Parathyroid adenoma (tissue), 2 donors: ENCODE data around the gene SPINT2.
A peak's percentile ranks its signal among the peaks of the same experiment; 100 is the strongest.

Source experiments
- H2AFZ ChIP-seq: fragments of 300-600 bp; sonication (generic); one replicate; pipeline ENCODE4 v1.7.0; 2017; ENCODE audit warnings: antibody characterized with exemption, mild to moderate bottlenecking
- H3K27ac ChIP-seq: fragments of 300-600 bp; sonication (generic); one replicate; pipeline ENCODE4 v1.7.0; 2017
- H3K27me3 ChIP-seq: fragments of 300-600 bp; sonication (generic); one replicate; pipeline ENCODE4 v1.7.0; 2017; ENCODE audit warnings: low read length; ENCODE audit not compliant: control insufficient read depth, insufficient read depth
- H3K36me3 ChIP-seq: fragments of 300-600 bp; sonication (generic); one replicate; pipeline ENCODE4 v1.7.0; 2017; ENCODE audit warnings: low read length; ENCODE audit not compliant: control insufficient read depth, insufficient read depth
- H3K4me1 ChIP-seq: fragments of 300-600 bp; sonication (generic); one replicate; pipeline ENCODE4 v1.7.0; 2017; ENCODE audit warnings: control low read depth
- H3K4me2 ChIP-seq: fragments of 300-600 bp; sonication (generic); one replicate; pipeline ENCODE4 v1.7.0; 2017; ENCODE audit warnings: low read length
- H3K4me3 ChIP-seq: fragments of 300-600 bp; sonication (generic); one replicate; pipeline ENCODE4 v1.7.0; 2017; ENCODE audit warnings: low read depth, low read length
- H3K79me2 ChIP-seq: fragments of 300-600 bp; sonication (generic); one replicate; pipeline ENCODE4 v1.7.0; 2017; ENCODE audit warnings: control low read depth
- H3K9ac ChIP-seq: fragments of 300-600 bp; sonication (generic); one replicate; pipeline ENCODE4 v1.7.0; 2017; ENCODE audit warnings: mild to moderate bottlenecking
- H3K9me3 ChIP-seq: fragments of 300-600 bp; sonication (generic); one replicate; pipeline ENCODE4 v1.7.0; 2017; ENCODE audit warnings: low read length; ENCODE audit not compliant: control insufficient read depth
- TF ChIP-seq, protein P1 (sequence below): fragments of 300-600 bp; sonication (generic); IDR thresholded peaks from one replicate; pipeline ENCODE4 v1.7.0; 2017; ENCODE audit warnings: antibody characterized with exemption, mild to moderate bottlenecking
- donor health status: primary hyperparathyroidism.

The SPINT2 gene

DNA sequence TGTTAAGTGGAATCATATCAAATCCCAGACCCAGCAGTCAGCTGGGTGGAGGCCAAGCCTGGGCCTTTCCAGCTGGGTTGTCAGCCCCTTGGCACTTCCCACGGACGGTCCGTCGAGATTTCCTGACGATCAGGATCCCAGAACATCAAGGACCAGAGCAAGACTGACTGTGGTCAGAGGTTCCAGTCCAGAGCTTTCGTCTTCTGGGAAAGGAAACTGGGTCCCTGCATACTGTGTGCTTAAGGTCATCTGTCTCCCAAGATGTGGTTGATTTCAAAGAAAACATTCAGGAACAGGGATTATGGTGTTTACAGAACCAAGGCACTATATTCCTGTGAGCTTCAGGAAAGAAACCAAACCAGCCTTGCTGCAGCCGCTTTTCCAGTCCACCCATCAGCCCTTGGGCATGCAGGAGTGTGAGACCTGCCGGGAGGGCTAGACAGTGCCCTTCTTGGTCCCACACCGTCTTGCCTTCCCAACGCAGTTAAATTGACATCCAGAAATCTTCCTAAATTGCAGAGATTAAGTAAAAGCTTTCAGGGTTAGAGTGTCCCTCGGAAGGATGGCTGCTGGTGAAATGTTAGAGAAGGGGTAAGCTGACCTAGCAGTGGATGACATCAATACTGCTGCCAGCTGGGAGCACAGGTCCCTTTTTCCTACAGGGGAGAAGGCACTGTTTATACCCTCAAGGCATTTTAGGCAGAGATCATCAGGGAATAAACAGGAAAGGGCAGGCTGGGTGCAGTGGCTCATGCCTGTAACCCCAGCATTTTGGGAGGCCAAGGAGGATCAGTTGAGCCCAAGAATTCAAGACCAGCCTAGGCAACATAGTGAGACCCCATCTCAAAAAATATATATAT is 34.7 kb downstream of the SPINT2 start:
- H3K4me1 ChIP-seq, result no peaks in the 10 kb centered on the region
- no peaks in the 10 kb centered on the region for H3K79me2 ChIP-seq
- H3K9me3 ChIP-seq, result no peaks in the 10 kb centered on the region
- H3K4me2 ChIP-seq, result no peak overlapping the region
- H3K36me3 ChIP-seq, result no peaks in the 10 kb centered on the region
- H3K9ac ChIP-seq, result no peak overlapping the region
- TF ChIP-seq, protein P1, sequence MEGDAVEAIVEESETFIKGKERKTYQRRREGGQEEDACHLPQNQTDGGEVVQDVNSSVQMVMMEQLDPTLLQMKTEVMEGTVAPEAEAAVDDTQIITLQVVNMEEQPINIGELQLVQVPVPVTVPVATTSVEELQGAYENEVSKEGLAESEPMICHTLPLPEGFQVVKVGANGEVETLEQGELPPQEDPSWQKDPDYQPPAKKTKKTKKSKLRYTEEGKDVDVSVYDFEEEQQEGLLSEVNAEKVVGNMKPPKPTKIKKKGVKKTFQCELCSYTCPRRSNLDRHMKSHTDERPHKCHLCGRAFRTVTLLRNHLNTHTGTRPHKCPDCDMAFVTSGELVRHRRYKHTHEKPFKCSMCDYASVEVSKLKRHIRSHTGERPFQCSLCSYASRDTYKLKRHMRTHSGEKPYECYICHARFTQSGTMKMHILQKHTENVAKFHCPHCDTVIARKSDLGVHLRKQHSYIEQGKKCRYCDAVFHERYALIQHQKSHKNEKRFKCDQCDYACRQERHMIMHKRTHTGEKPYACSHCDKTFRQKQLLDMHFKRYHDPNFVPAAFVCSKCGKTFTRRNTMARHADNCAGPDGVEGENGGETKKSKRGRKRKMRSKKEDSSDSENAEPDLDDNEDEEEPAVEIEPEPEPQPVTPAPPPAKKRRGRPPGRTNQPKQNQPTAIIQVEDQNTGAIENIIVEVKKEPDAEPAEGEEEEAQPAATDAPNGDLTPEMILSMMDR, result no peak
- H3K27ac ChIP-seq, result no peak overlapping the region
- no peak overlapping the region for H3K4me3 ChIP-seq
- H2AFZ ChIP-seq, result no peak overlapping the region
- no peaks in the 10 kb centered on the region for H3K27me3 ChIP-seq

- no peaks in the 10 kb centered on the region for H3K4me1 ChIP-seq
- H3K79me2 ChIP-seq, result no peaks in the 10 kb centered on the region
- no peaks in the 10 kb centered on the region for H3K27me3 ChIP-seq
- H3K4me3 ChIP-seq, result no peak within 1 kb of the TSS
- TF ChIP-seq, protein P1, result no peak
- H3K4me2 ChIP-seq, result peak within 1 kb of the TSS; percentile 44
- H3K27ac ChIP-seq, result peak within 1 kb of the TSS; percentile 61
- no peaks in the 10 kb centered on the region for H3K9me3 ChIP-seq
- no peaks in the 10 kb centered on the region for H3K36me3 ChIP-seq
- H2AFZ ChIP-seq, result peak within 1 kb of the TSS; percentile 74
- H3K9ac ChIP-seq, result no peak within 1 kb of the TSS
Observed at GRCh38 chr19:38303517-38304351, 39.4 kb downstream of the SPINT2 start, which contains the start of gene C19orf33. Gene C19orf33 (plus strand): TSS chr19:38304251. CDS start chr19:38304262, 11 bp downstream.

GRCh38 chr19:38304352-38304865 is 40.0 kb downstream of the SPINT2 start:
- no peaks in the 10 kb centered on the region for H3K79me2 ChIP-seq
- H3K4me2 ChIP-seq, result peak overlapping the region; percentile 44
- H2AFZ ChIP-seq, result peak overlapping the region; percentile 74
- no peak overlapping the region for H3K9ac ChIP-seq
- TF ChIP-seq, protein P1, result no peak
- peak overlapping the region; percentile 61 for H3K27ac ChIP-seq
- H3K4me1 ChIP-seq, result no peaks in the 10 kb centered on the region
- no peaks in the 10 kb centered on the region for H3K27me3 ChIP-seq
- no peaks in the 10 kb centered on the region for H3K9me3 ChIP-seq
- no peak overlapping the region for H3K4me3 ChIP-seq
- no peaks in the 10 kb centered on the region for H3K36me3 ChIP-seq

DNA sequence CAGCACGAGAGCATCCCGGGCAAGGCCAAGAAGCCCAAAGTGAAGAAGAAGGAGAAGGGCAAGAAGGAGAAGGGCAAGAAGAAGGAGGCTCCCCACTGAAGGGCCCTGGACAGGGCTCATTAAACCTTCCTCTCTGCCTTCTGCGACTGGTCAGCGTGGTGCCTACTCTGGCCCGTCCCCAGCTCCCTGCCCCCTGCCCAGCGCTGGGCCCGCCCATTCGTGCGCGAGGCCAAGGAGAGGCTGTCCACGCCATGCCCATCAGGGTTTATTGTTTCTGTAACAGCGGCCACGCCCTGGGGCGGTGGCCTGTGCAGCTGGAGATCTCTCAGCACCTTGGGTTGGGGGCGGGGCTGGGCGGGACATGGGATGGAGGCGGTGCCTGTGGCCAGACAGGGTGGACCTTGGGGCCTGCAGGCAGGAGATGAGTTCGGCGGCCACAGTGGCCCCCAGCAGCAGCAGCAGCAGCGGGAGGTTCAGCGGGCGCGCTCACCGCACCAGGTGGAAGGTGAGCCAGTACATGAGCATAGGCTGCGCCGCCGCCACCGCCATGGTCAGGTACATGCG is 40.6 kb downstream of the SPINT2 start:
- Histone ChIP-seq H3K79me2 (no peaks in the 10 kb centered on the region), H3K36me3 (no peaks in the 10 kb centered on the region), H2AFZ (peak overlapping the region; percentile 74), H3K4me1 (no peaks in the 10 kb centered on the region), H3K9me3 (no peaks in the 10 kb centered on the region), H3K4me3 (no peak overlapping the region), H3K27ac (peak overlapping the region; percentile 61), H3K27me3 (no peaks in the 10 kb centered on the region), H3K9ac (no peak overlapping the region), H3K4me2 (peak overlapping the region; percentile 50)
- TF ChIP-seq, protein P1, result no peak
